Kidney (tissue), 14 donors: ENCODE data around the gene STAT5B. TPM values are rescaled to one million over a fixed set of nuclear protein-coding genes. Genes with fewer than 3 reads are reported as not detected.

Source experiments
- DNase-seq, 5 donors: peaks; one replicate each; pipeline ENCODE4 v3.0.0-alpha.2; 2013 to 2020
- FAIRE-seq: peaks from 2 replicates; lab custom pipeline; 2012; peaks lifted over from hg19 to GRCh38; lab: Jason Lieb, UNC
- H3K27ac ChIP-seq, 2 donors: one replicate each; pipeline ENCODE4 v1.7.0; 2013; ENCODE audit warnings: low read depth in 2 of 2, low read length in 2 of 2, inconsistent platforms in 1 of 2
- H3K27me3 ChIP-seq: one replicate; pipeline ENCODE4 v1.7.1; 2013; ENCODE audit warnings: low read length, inconsistent platforms; ENCODE audit not compliant: control insufficient read depth, insufficient read depth
- H3K36me3 ChIP-seq, 3 donors: one replicate each; pipeline versions ENCODE4 v1.7.0 to v1.7.1; 2013; ENCODE audit warnings: low read length in 3 of 3, control low read depth in 1 of 3, inconsistent platforms in 1 of 3; ENCODE audit not compliant: insufficient read depth in 3 of 3, control insufficient read depth in 2 of 3
- H3K4me1 ChIP-seq, 3 donors: one replicate each; pipeline versions ENCODE4 v1.7.0 to v1.7.1; 2013; ENCODE audit warnings: low read length in 3 of 3, inconsistent platforms in 1 of 3, low read depth in 1 of 3; ENCODE audit not compliant: control insufficient read depth in 2 of 3, insufficient read depth in 2 of 3
- H3K4me3 ChIP-seq, 3 donors: one replicate each; pipeline versions ENCODE4 v1.7.0 to v1.8.1; 2013; ENCODE audit warnings: low read length in 3 of 3, control low read depth in 1 of 3, inconsistent platforms in 1 of 3
- H3K9ac ChIP-seq, 3 donors: one replicate each; pipeline versions ENCODE4 v1.7.0 to v1.7.1; 2013; ENCODE audit warnings: low read length in 3 of 3, control low read depth in 1 of 3, inconsistent platforms in 1 of 3
- H3K9me3 ChIP-seq, 3 donors: one replicate each; pipeline versions ENCODE4 v1.7.0 to v1.7.1; 2013; ENCODE audit warnings: low read length in 3 of 3, control low read depth in 1 of 3, inconsistent platforms in 1 of 3; ENCODE audit not compliant: control insufficient read depth in 2 of 3, insufficient read depth in 1 of 3
- intact Hi-C: fragments of 100-400 bp; cut with DNase I; formaldehyde crosslinking; loops from one replicate; pipeline ENCODE4 v1.11.1; 2022
- polyA plus RNA-seq: library from polyadenylated mRNA; stranded (reverse); fragments of 350-450 nt; fragmentation: Illumina TruSeq; extraction: RNeasy Lipid Tissue Mini Kit (QIAGEN cat#74804); gene quantifications from one replicate; pipeline ENCODE4 v1.2.3, GENCODE V29; 2014; ENCODE audit warnings: low read depth, low replicate concordance; ENCODE audit not compliant: insufficient read depth
- total RNA-seq: library from RNA; stranded (reverse); fragmentation: NEBNext Ultra II Directional; extraction: Animal tissue kit (Norgen Biotek cat#: 25700); gene quantifications from one replicate; pipeline ENCODE4 v1.2.1, GENCODE V29; 2021
- TF ChIP-seq, protein P1 (sequence below): IDR thresholded peaks from 3 replicates; pipeline ENCODE4 v1.5.1; 2012; ENCODE audit warnings: mild to moderate bottlenecking, moderate library complexity, borderline replicate concordance; ENCODE audit not compliant: insufficient read depth; ENCODE audit errors: extremely low read depth
- donor health status: control.
- donor health status: control.
- donor health status: control.
- donor health status: control.
- donor health status: control.
- donor health status: DM: yes; HTN: yes; CAD: no.
- donor health status: Normal renal cell carcinoma (clear cell type).

The STAT5B gene
- total and polyA plus RNA-seq, 2 donors from 2014 or later: 20.4 to 68.0 TPM

DNA sequence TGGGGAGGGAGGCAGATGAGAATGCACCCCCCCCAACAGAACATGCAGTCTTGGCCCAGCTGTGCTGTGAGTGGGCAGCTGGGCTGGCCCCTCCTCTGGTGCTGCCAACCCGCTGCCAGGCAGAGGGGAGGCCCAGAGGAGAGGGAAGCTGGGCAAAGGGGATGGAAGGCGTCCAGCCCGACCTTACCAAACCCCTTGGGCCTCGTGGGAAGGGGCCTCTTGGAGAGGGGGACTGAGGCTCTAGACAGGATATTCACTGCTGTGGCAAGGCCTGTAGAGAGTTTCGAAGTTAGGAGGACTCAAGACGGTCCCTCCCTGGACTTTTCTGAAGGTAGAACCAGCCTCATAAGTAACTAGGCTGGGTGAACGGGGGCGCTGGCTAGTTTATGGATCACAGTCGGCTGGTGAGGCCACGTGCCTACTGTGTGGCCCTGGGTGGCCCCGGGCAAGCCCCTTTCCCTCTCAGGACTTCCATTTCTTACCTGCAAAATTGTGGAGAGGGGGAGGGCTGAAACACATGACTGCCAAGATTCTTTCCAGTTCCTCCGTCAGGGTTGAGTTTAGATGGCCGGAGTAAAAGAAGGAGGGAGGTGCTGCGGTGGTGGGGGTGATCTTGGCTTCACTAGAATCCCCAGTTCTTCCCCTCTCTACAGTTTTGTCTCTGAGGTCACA lies 11.2 kb upstream of the STAT5B start:
- Histone ChIP-seq H3K27ac (peak overlapping the region; percentile 89 to 92), H3K9me3 (no peaks in the 10 kb centered on the region), H3K4me3 (peak overlapping the region in 2 of 3 donors; percentile 59 to 71), H3K9ac (peak overlapping the region in 2 of 3 donors; percentile 46 to 83), H3K36me3 (no peaks in the 10 kb centered on the region), H3K27me3 (no peaks in the 10 kb centered on the region), H3K4me1 (peaks cover 0 to 24% (median 5%) of the 10 kb centered on the region in 3 donors)
- intact Hi-C loops: no loop called here
- FAIRE-seq (no peak), DNase-seq (peak in 2 of 5 donors; percentile 47 to 88)
- TF ChIP-seq, protein P1, sequence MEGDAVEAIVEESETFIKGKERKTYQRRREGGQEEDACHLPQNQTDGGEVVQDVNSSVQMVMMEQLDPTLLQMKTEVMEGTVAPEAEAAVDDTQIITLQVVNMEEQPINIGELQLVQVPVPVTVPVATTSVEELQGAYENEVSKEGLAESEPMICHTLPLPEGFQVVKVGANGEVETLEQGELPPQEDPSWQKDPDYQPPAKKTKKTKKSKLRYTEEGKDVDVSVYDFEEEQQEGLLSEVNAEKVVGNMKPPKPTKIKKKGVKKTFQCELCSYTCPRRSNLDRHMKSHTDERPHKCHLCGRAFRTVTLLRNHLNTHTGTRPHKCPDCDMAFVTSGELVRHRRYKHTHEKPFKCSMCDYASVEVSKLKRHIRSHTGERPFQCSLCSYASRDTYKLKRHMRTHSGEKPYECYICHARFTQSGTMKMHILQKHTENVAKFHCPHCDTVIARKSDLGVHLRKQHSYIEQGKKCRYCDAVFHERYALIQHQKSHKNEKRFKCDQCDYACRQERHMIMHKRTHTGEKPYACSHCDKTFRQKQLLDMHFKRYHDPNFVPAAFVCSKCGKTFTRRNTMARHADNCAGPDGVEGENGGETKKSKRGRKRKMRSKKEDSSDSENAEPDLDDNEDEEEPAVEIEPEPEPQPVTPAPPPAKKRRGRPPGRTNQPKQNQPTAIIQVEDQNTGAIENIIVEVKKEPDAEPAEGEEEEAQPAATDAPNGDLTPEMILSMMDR: no peak

DNA sequence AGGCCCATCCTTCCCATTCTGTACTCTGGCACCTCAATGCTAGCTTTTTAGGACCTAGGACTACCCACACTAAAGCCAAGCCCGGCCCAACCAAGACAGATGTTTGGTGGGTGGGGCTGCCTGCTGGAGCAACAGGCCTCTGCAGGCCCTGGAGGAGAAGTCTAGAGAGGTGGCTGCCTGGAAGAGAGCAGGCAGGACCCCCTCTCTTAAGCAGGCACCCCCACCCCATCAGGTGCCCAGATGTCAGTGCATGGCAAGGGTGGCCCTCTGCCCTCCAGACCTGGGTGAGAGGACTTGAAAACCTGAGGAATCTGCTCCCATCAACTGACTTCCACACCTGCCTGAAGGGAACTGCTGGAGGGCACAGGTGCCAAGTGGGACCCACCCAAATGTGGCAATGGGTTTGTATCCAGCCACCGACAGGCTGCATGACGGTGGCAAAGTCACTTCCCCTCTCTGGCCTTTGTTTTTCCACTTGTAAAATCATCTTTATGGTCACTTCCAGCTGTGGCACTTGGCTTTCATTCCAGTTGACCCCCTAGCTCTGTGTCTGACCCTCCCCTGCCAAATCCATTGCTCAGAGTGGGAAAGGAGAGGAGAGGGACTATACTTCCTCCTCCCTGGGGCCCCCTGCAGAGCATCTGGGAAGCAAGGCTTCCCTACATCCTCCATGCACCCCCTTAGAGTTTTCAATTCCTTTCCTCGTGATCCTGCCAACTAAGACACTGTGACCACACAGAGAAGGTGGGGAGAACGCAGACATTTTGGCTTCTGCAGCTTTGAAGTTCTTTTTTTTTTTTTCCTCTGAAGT lies 10.4 kb upstream of the STAT5B start:
- FAIRE-seq (no peak), DNase-seq (peak in 1 of 5 donors; percentile 53)
- Histone ChIP-seq H3K27me3 (no peaks in the 10 kb centered on the region), H3K4me1 (peaks cover 0 to 24% (median 5%) of the 10 kb centered on the region in 3 donors), H3K27ac (peak overlapping the region; percentile 89 to 92), H3K9ac (peak overlapping the region in 2 of 3 donors; percentile 13 to 83), H3K4me3 (peak overlapping the region in 1 of 3 donors; percentile 71), H3K9me3 (no peaks in the 10 kb centered on the region), H3K36me3 (no peaks in the 10 kb centered on the region)
- intact Hi-C loops: no loop called here
- TF ChIP-seq, protein P1: no peak

- Histone ChIP-seq H3K4me3 (no peak overlapping the region), H3K27ac (no peak overlapping the region), H3K9me3 (no peaks in the 10 kb centered on the region), H3K36me3 (no peaks in the 10 kb centered on the region), H3K4me1 (peaks cover 0 to 24% (median 5%) of the 10 kb centered on the region in 3 donors), H3K9ac (peak overlapping the region in 1 of 3 donors; percentile 26), H3K27me3 (no peaks in the 10 kb centered on the region)
- peak in 1 of 5 donors; percentile 16 for DNase-seq
- no peak for FAIRE-seq
- intact Hi-C loops: no loop called here
- TF ChIP-seq, protein P1: no peak
These were observed 9.3 kb upstream of the STAT5B start for GRCh38 chr17:42285346-42286050.
